Adrenal gland (tissue), 5 donors: ENCODE measurements around the gene MANEAL.

Experiments used
- CTCF ChIP-seq, 6 experiments: fragments of 450-650 bp in 4 of 6; fragments of 200-600 bp in 2 of 6; sonication (generic) in 1 of 6; IDR thresholded peaks; 1 replicate in 5 of 6; 2 replicates in 1 of 6; pipeline versions ENCODE4 v1.5.1 to v1.8.0; 2016 to 2021; ENCODE audit warnings: antibody characterized with exemption in 6 of 6, mild to moderate bottlenecking in 2 of 6, moderate library complexity in 1 of 6
- POLR2A ChIP-seq, 2 donors: fragments of 450-650 bp; IDR thresholded peaks; one replicate each; pipeline ENCODE4 v1.6.1; 2017; ENCODE audit warnings: antibody characterized with exemption in 2 of 2, mild to moderate bottlenecking in 2 of 2, moderate library complexity in 1 of 2
- donor health status: DM: no; HTN: no; CAD: no.

GRCh38 chr1:37809942-37810341 is 16.3 kb downstream of the MANEAL start:
- TF ChIP-seq CTCF (IDR thresholded peaks at IDR 0.05), result no peak
- TF ChIP-seq POLR2A (IDR thresholded peaks at IDR 0.05), result no peak
